ENCODE data around the gene IFT25.

IFT25 gene

DNA sequence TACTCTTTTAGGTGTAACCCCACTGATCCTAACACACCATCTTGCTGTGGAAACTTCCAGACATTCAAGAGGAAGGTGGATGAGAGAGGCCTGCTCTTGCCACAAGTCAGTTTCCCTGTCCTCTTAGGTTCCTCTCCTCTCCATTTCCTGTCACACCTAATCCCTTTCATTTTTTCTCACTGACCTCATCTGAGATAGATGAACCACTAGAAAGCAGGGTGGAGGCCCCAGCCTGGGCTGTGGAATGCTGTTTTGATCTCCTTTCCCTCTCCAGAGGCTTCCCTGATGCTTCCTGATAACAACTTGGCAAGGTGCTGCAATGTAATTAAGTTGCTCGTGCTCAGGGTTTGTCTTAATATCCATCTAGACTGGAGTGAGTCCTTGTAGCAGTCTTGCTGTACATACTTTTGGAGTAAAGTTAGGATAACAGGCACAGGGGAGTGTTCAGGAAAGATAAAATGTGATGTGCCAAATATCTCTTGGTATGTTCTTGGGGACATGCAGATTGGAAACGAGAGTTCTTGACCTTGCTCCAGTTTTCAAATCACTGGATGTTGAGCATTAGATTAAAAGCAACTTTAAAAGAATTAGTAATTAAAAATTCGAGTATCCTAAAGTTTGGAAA lies 11.8 kb upstream of the IFT25 start:
- no peak overlapping the region for H3K4me3 ChIP-seq (ENCODE audit: low read length)
- TF ChIP-seq, protein P1, sequence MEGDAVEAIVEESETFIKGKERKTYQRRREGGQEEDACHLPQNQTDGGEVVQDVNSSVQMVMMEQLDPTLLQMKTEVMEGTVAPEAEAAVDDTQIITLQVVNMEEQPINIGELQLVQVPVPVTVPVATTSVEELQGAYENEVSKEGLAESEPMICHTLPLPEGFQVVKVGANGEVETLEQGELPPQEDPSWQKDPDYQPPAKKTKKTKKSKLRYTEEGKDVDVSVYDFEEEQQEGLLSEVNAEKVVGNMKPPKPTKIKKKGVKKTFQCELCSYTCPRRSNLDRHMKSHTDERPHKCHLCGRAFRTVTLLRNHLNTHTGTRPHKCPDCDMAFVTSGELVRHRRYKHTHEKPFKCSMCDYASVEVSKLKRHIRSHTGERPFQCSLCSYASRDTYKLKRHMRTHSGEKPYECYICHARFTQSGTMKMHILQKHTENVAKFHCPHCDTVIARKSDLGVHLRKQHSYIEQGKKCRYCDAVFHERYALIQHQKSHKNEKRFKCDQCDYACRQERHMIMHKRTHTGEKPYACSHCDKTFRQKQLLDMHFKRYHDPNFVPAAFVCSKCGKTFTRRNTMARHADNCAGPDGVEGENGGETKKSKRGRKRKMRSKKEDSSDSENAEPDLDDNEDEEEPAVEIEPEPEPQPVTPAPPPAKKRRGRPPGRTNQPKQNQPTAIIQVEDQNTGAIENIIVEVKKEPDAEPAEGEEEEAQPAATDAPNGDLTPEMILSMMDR (conservative IDR thresholded peaks at IDR 0.05; ENCODE audit: low read depth, low read length), result no peak
- DNase-seq (ENCODE audit: low read depth), result peak; percentile 28

DNA sequence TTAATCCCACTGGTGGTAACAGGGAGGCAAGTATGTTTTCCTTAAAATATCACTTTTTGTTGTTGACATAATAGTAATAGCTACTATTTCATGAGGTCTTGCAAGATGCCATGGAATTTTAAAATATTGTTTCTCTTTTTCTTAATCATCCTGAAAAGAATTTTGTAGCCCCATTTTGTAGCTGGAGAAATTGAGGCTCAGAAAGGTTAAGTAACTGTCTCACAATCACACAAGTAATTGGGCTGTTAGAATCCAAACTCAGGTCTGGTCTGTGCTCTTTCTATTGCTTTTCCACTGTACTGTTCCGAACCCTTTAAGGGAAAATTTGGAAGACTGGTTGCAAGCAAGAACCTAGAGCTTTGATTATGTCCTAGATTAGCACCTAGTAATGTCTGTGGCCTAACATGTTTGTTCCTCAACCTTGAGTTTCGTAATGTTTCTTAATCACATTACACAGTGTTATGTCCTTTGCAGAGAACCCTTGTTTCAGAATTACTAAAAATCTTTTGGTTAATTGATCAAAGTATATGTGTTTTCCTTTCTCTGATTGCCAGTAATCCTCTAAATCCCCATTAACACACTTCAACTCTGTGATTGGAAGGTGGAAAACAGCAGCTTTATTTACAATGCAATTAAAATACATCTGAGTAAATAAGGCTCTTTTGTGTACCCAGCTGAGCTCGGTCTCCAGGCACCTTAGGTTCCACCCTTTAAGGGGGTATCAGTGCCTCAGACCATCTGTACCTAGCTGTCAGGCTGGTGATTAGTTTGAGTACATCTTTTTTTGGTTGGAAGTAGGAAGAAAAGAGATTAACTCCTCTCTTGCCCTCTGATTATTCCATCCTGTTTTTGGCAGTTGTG lies 11.0 kb upstream of the IFT25 start:
- no peak overlapping the region for H3K4me3 ChIP-seq (ENCODE audit: low read length)
- TF ChIP-seq, protein P1 (conservative IDR thresholded peaks at IDR 0.05; ENCODE audit: low read depth, low read length), result no peak
- no peak for DNase-seq (ENCODE audit: low read depth)

DNA sequence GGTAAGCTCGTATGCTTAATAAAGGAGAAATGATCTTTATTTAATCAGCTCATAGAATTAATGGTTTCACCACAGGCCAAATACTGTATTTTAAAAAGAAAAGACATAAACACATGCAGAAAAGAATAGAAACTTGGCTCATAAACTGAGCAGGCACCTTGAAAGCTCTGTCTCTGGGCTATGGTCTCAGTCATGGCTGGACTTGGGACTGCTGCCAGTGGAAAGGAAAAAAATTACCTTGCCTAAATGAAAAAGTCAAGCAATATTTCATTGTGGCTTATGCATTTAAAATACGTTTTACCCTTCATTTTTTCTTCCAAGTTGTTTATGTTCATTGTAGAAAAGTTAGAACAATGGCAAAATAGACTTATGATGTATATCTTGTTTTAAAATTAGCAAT lies 8.6 kb upstream of the IFT25 start:
- TF ChIP-seq, protein P1 (conservative IDR thresholded peaks at IDR 0.05; ENCODE audit: low read depth, low read length), result no peak
- no peak overlapping the region for H3K4me3 ChIP-seq (ENCODE audit: low read length)
- no peak for DNase-seq (ENCODE audit: low read depth)

DNA sequence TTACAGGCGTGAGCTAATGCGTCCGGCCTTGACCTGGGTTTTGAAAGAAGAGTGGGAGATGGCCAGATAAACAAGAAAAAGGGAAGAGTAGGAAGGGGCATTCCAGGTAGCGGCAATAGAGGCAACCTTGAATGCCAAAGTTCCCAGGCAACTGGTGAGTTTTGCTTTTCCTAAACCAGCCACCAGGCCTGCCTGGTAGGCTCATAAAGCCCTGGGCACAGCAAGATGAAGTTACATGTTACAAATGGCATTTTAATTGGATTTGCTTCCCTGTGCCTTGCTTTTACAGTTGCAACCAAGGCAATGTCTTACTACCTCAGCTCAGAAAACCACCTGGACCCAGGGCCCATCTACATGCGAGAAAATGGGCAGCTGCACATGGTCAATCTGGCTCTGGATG lies 6.2 kb upstream of the IFT25 start:
- no peak for DNase-seq (ENCODE audit: low read depth)
- TF ChIP-seq, protein P1 (conservative IDR thresholded peaks at IDR 0.05; ENCODE audit: low read depth, low read length), result no peak
- no peak overlapping the region for H3K4me3 ChIP-seq (ENCODE audit: low read length)

DNA sequence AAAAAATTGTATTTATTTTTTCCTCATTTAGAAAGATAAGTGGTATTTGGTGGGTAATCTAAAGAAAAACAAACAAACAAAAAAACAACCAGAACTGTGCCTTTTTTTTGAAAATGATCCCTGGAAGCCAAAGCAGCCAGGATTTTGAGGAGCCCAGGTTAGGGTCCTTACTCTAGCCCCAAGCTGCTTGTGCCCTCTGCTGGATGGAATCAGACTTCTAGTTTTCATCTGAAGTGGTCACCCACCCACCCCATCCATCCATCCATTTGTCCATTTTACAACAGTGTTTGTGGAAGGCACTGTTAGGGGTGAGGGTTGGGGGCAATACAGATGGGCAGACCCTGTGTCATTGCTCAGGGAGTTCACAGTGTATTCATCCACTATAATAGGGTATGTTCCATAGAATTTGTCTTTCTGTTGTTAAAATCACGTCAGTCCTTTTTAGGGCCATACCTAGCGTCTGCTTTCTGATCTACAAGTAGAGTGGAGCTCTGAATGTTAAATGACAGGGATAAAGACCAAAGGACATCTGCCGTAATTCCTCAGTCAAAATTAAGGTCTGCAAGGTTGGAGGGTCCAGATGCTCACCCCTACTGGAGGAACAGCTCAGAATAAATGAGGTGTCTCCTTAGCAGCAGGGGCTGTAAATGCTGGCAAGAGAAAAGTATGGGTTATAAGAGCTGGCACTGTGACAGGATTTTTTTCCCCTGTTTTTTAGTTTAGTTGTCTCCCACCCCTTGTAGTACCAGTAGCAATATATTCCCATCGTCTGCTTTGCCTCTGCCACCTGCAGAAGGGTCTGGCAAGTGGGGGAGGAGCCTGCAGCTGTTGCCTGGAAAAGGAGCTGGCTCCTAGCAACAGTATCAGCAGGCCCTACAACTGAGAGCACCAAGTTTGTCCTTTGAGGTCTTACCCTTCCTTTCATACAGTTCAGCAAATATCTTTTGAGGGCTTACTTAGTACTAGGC lies 3.8 kb upstream of the IFT25 start:
- no peak overlapping the region for H3K4me3 ChIP-seq (ENCODE audit: low read length)
- DNase-seq (ENCODE audit: low read depth), result no peak
- TF ChIP-seq, protein P1 (conservative IDR thresholded peaks at IDR 0.05; ENCODE audit: low read depth, low read length), result peak; percentile 76

DNA sequence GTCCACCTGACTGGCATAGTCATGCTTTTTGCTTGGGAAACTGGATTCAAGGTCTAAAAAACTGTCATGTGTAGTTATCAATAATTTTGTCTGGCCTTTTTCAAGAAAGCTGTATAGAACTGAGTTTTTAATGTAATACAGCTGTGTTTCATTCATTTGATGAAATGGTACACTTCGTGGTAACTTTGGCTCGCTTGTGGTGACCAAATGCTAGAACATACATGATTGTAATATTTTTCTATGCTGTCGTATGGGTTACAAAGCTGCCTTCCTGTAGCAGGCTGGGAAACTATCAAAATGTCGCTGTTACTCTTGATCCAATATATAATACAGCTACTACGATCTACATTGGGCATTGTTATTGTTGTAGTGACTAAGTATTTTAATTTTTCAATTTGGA lies 2.8 kb upstream of the IFT25 start:
- TF ChIP-seq, protein P1 (conservative IDR thresholded peaks at IDR 0.05; ENCODE audit: low read depth, low read length), result no peak
- no peak for DNase-seq (ENCODE audit: low read depth)
- no peak overlapping the region for H3K4me3 ChIP-seq (ENCODE audit: low read length)
